ENCODE results near the gene GPR161. TPM values are rescaled to one million over a fixed set of nuclear protein-coding genes. Genes with fewer than 3 reads are reported as not detected.
A peak's percentile ranks its signal among the peaks of the same experiment; 100 is the strongest.

GPR161 gene
- total RNA-seq, 4 donors from 2014 or later, result 0.60 to 3.3 (median 2.8) TPM

- intact Hi-C loops (cut with DNase I; ENCODE audit: low total_unique reads) (no loop called here), in situ Hi-C loops (cut with MboI; ENCODE audit: low pct_ligation_motif_present in 1 of 4, low pct_unique_long_range_greater_than_20kb in 1 of 4, low sequenced_read_pairs in 3 of 4) (no loop called here)
- Histone ChIP-seq H3K36me3 (peaks cover 0 to 24% (median 14%) of the 10 kb centered on the region in 4 donors), H3K4me3 (no peak overlapping the region), H3K9me3 (no peaks in the 10 kb centered on the region), H3K4me1 (no peaks in the 10 kb centered on the region), H3K27ac (no peak overlapping the region), H3K27me3 (no peaks in the 10 kb centered on the region)
- TF ChIP-seq CTCF (IDR thresholded peaks at IDR 0.05), result no peak
- TF ChIP-seq POLR2A (IDR thresholded peaks at IDR 0.05), result no peak
- no peak for TF ChIP-seq POLR2AphosphoS5 (IDR thresholded peaks at IDR 0.05)
- TF ChIP-seq EP300 (IDR thresholded peaks at IDR 0.05; ENCODE audit: low read depth), result no peak
- no peak for DNase-seq
- 85 to 92% methylated on average over 1 of the region's 1 CpG for WGBS, 2 donors (ENCODE audit: low coverage in 1 of 2)
These were observed 91.4 kb downstream of the GPR161 start for GRCh38 chr1:168045311-168045710.

GRCh38 chr1:168042362-168042761 is 94.4 kb downstream of the GPR161 start:
- intact Hi-C loops (cut with DNase I; ENCODE audit: low total_unique reads), result no loop called here
- Histone ChIP-seq H3K4me1 (no peaks in the 10 kb centered on the region), H3K27me3 (no peaks in the 10 kb centered on the region), H3K4me3 (no peak overlapping the region), H3K27ac (no peak overlapping the region), H3K9me3 (no peaks in the 10 kb centered on the region), H3K36me3 (peaks cover 0 to 20% (median 11%) of the 10 kb centered on the region in 4 donors)
- 97 to 100% methylated on average over 2 of the region's 2 CpGs for WGBS, 2 donors (ENCODE audit: low coverage in 1 of 2)
- TF ChIP-seq POLR2AphosphoS5 (IDR thresholded peaks at IDR 0.05) (no peak), POLR2A (IDR thresholded peaks at IDR 0.05) (no peak), EP300 (IDR thresholded peaks at IDR 0.05; ENCODE audit: low read depth) (no peak), CTCF (IDR thresholded peaks at IDR 0.05) (no peak)
- no peak for DNase-seq
- in situ Hi-C loops (cut with MboI; ENCODE audit: low pct_ligation_motif_present in 1 of 4, low pct_unique_long_range_greater_than_20kb in 1 of 4, low sequenced_read_pairs in 3 of 4), result no loop called here

- Histone ChIP-seq H3K27me3 (no peaks in the 10 kb centered on the region), H3K4me1 (peaks cover 0 to 13% (median 0%) of the 10 kb centered on the region in 4 donors), H3K27ac (no peak overlapping the region), H3K4me3 (no peak overlapping the region), H3K9me3 (no peaks in the 10 kb centered on the region), H3K36me3 (no peaks in the 10 kb centered on the region)
- in situ Hi-C loops (cut with MboI; ENCODE audit: low pct_ligation_motif_present in 1 of 4, low pct_unique_long_range_greater_than_20kb in 1 of 4, low sequenced_read_pairs in 3 of 4) (no loop called here), intact Hi-C loops (cut with DNase I; ENCODE audit: low total_unique reads) (no loop called here)
- 75 to 86% methylated on average over 1 to 5 of the region's 5 CpGs for WGBS, 2 donors (ENCODE audit: low coverage in 1 of 2)
- no peak for TF ChIP-seq CTCF (IDR thresholded peaks at IDR 0.05)
- DNase-seq, result no peak
These were observed 101.4 kb downstream of the GPR161 start for GRCh38 chr1:168035345-168035744.

- intact Hi-C loops (cut with DNase I; ENCODE audit: low total_unique reads) (no loop called here), in situ Hi-C loops (cut with MboI; ENCODE audit: low pct_ligation_motif_present in 1 of 4, low pct_unique_long_range_greater_than_20kb in 1 of 4, low sequenced_read_pairs in 3 of 4) (no loop called here)
- no peaks in the 10 kb centered on the region for H3K36me3 ChIP-seq
- H3K9me3 ChIP-seq, result no peaks in the 10 kb centered on the region
- H3K4me1 ChIP-seq, result peaks cover 0 to 13% (median 0%) of the 10 kb centered on the region in 4 donors
- H3K27me3 ChIP-seq, result no peaks in the 10 kb centered on the region
- no peak for DNase-seq
- H3K4me3 ChIP-seq, result no peak overlapping the region
- 64 to 90% methylated on average over 1 of the region's 1 CpG for WGBS, 2 donors (ENCODE audit: low coverage in 1 of 2)
- H3K27ac ChIP-seq, result peak overlapping the region in 1 of 4 donors; percentile 28
- TF ChIP-seq CTCF (IDR thresholded peaks at IDR 0.05) (no peak), POLR2A (IDR thresholded peaks at IDR 0.05) (no peak), POLR2AphosphoS5 (IDR thresholded peaks at IDR 0.05) (no peak), EP300 (IDR thresholded peaks at IDR 0.05; ENCODE audit: low read depth) (no peak)
These were observed 104.7 kb downstream of the GPR161 start for GRCh38 chr1:168032029-168032428.
